Measurements from ENCODE around the gene SLC1A4. TPM values are rescaled to one million over a fixed set of nuclear protein-coding genes. Genes with fewer than 3 reads are reported as not detected.

SLC1A4 gene
- polyA plus RNA-seq, 6 donors from 2014 or later: 2.1 to 5.8 (median 3.0) TPM

GRCh38 chr2:65056215-65057053 lies 67.2 kb downstream of the SLC1A4 start, which contains the start of gene CEP68:
Gene CEP68 (plus strand): TSS chr2:65056416. CDS start chr2:65069445, 13,029 bp downstream.
- Mint-ChIP-seq H3K27ac (peak within 1 kb of the TSS; percentile 88 to 99 (median 98)), H3K36me3 (peaks cover 0 to 5% of the 10 kb centered on the region in 2 donors), H3K4me3 (peak within 1 kb of the TSS; percentile 85 to 100 (median 98)), H3K27me3 (no peaks in the 10 kb centered on the region), H3K4me1 (peaks cover 44 to 75% (median 70%) of the 10 kb centered on the region in 3 donors), H3K9me3 (peaks cover 0 to under 1% (median 0%) of the 10 kb centered on the region in 7 donors)
- DNase-seq: peak; percentile 97
- ATAC-seq (ENCODE audit: low read depth in 2 of 2): peak; percentile 84

- Mint-ChIP-seq H3K27me3 (no peaks in the 10 kb centered on the region), H3K4me1 (peaks cover 44 to 73% (median 64%) of the 10 kb centered on the region in 3 donors), H3K4me3 (peak overlapping the region; percentile 85 to 97 (median 92)), H3K9me3 (no peaks in the 10 kb centered on the region), H3K36me3 (no peaks in the 10 kb centered on the region), H3K27ac (peak overlapping the region; percentile 17 to 96 (median 92))
- DNase-seq (no peak), ATAC-seq (ENCODE audit: low read depth in 2 of 2) (no peak)
Measured at GRCh38 chr2:65057054-65057375, 67.8 kb downstream of the SLC1A4 start.

- Mint-ChIP-seq H3K27ac (peak overlapping the region; percentile 32 to 96 (median 92)), H3K4me3 (peak overlapping the region; percentile 85 to 97 (median 92)), H3K27me3 (no peaks in the 10 kb centered on the region), H3K9me3 (no peaks in the 10 kb centered on the region), H3K36me3 (no peaks in the 10 kb centered on the region), H3K4me1 (peaks cover 39 to 67% (median 59%) of the 10 kb centered on the region in 3 donors)
- ATAC-seq (ENCODE audit: low read depth in 2 of 2) (no peak), DNase-seq (peak; percentile 25)
Measured at GRCh38 chr2:65057391-65058052, 68.3 kb downstream of the SLC1A4 start.

GRCh38 chr2:65059071-65059470 lies 69.9 kb downstream of the SLC1A4 start:
- no peak for ATAC-seq (ENCODE audit: low read depth in 2 of 2)
- Mint-ChIP-seq H3K4me3 (peak overlapping the region in 2 of 8 donors; percentile 10 to 92), H3K4me1 (peaks cover 32 to 59% (median 47%) of the 10 kb centered on the region in 3 donors), H3K27ac (no peak overlapping the region), H3K9me3 (no peaks in the 10 kb centered on the region), H3K27me3 (no peaks in the 10 kb centered on the region), H3K36me3 (no peaks in the 10 kb centered on the region)
- no peak for DNase-seq

- H3K4me1 Mint-ChIP-seq: peaks cover 33 to 59% (median 33%) of the 10 kb centered on the region in 3 donors
Measured at GRCh38 chr2:65061146-65061909, 72.1 kb downstream of the SLC1A4 start.

GRCh38 chr2:65061910-65062339 lies 72.7 kb downstream of the SLC1A4 start:
- DNase-seq: no peak
- H3K27ac Mint-ChIP-seq: no peak overlapping the region
- no peaks in the 10 kb centered on the region for H3K27me3 Mint-ChIP-seq
- no peaks in the 10 kb centered on the region for H3K36me3 Mint-ChIP-seq
- no peaks in the 10 kb centered on the region for H3K9me3 Mint-ChIP-seq
- peak overlapping the region in 1 of 8 donors; percentile 33 for H3K4me3 Mint-ChIP-seq
- peaks cover 32 to 61% (median 33%) of the 10 kb centered on the region in 3 donors for H3K4me1 Mint-ChIP-seq
- ATAC-seq (ENCODE audit: low read depth in 2 of 2): no peak

More at GRCh38 chr2:65061146-65061909, 72.1 kb downstream of the SLC1A4 start:
- H3K27ac Mint-ChIP-seq: no peak overlapping the region
- ATAC-seq (ENCODE audit: low read depth in 2 of 2) (no peak), DNase-seq (no peak)
- H3K4me3 Mint-ChIP-seq: peak overlapping the region in 1 of 8 donors; percentile 33
- no peaks in the 10 kb centered on the region for H3K9me3 Mint-ChIP-seq
- no peaks in the 10 kb centered on the region for H3K36me3 Mint-ChIP-seq
- no peaks in the 10 kb centered on the region for H3K27me3 Mint-ChIP-seq

GRCh38 chr2:65062843-65063825 lies 73.9 kb downstream of the SLC1A4 start:
- Mint-ChIP-seq H3K36me3 (no peaks in the 10 kb centered on the region), H3K27me3 (no peaks in the 10 kb centered on the region), H3K4me3 (peak overlapping the region in 1 of 8 donors; percentile 47), H3K4me1 (peaks cover 33 to 61% (median 36%) of the 10 kb centered on the region in 3 donors), H3K27ac (peak overlapping the region in 2 of 6 donors; percentile 32 to 44), H3K9me3 (no peaks in the 10 kb centered on the region)
- ATAC-seq (ENCODE audit: low read depth in 2 of 2): no peak
- no peak for DNase-seq

- H3K4me1 Mint-ChIP-seq: peaks cover 31 to 57% (median 38%) of the 10 kb centered on the region in 3 donors
- no peaks in the 10 kb centered on the region for H3K9me3 Mint-ChIP-seq
- H3K36me3 Mint-ChIP-seq: no peaks in the 10 kb centered on the region
- peak overlapping the region in 7 of 8 donors; percentile 2 to 68 (median 58) for H3K4me3 Mint-ChIP-seq
- no peaks in the 10 kb centered on the region for H3K27me3 Mint-ChIP-seq
- peak; percentile 86 to 88 for ATAC-seq (ENCODE audit: low read depth in 2 of 2)
- peak; percentile 76 for DNase-seq
- peak overlapping the region; percentile 8 to 93 (median 88) for H3K27ac Mint-ChIP-seq
Measured at GRCh38 chr2:65064728-65065552, 75.7 kb downstream of the SLC1A4 start.

GRCh38 chr2:65067806-65068553 lies 78.8 kb downstream of the SLC1A4 start:
- DNase-seq (no peak), ATAC-seq (ENCODE audit: low read depth in 2 of 2) (no peak)
- H3K9me3 Mint-ChIP-seq: no peaks in the 10 kb centered on the region
- no peaks in the 10 kb centered on the region for H3K36me3 Mint-ChIP-seq
- H3K4me3 Mint-ChIP-seq: peak overlapping the region in 2 of 8 donors; percentile 13 to 59
- no peaks in the 10 kb centered on the region for H3K27me3 Mint-ChIP-seq
- peaks cover 46 to 69% (median 47%) of the 10 kb centered on the region in 3 donors for H3K4me1 Mint-ChIP-seq
- peak overlapping the region in 4 of 6 donors; percentile 51 to 89 (median 70) for H3K27ac Mint-ChIP-seq

GRCh38 chr2:65069439-65069824 lies 80.2 kb downstream of the SLC1A4 start:
- no peaks in the 10 kb centered on the region for H3K36me3 Mint-ChIP-seq
- H3K4me3 Mint-ChIP-seq: no peak overlapping the region
- H3K9me3 Mint-ChIP-seq: no peaks in the 10 kb centered on the region
- peaks cover 37 to 64% (median 47%) of the 10 kb centered on the region in 3 donors for H3K4me1 Mint-ChIP-seq
- peak overlapping the region in 2 of 6 donors; percentile 3 to 51 for H3K27ac Mint-ChIP-seq
- no peak for DNase-seq
- no peak for ATAC-seq (ENCODE audit: low read depth in 2 of 2)
- H3K27me3 Mint-ChIP-seq: no peaks in the 10 kb centered on the region
